Measurements from ENCODE around the gene CDCA4.
A peak's percentile ranks its signal among the peaks of the same experiment; 100 is the strongest.

CDCA4 gene

GRCh38 chr14:104989236-104989950, 31.5 kb downstream of the CDCA4 start:
- DNase-seq (ENCODE audit: low read depth), result no peak

- DNase-seq (ENCODE audit: low read depth), result no peak
Observed at GRCh38 chr14:104986487-104987164, 34.3 kb downstream of the CDCA4 start.

GRCh38 chr14:104985675-104986486, 35.0 kb downstream of the CDCA4 start, which contains the start of gene CLBA1:
TSS of gene CLBA1 (plus strand) at chr14:104985788. CDS start at chr14:104986432, 644 bp downstream.
- DNase-seq (ENCODE audit: low read depth), result peak; percentile 82

- DNase-seq (ENCODE audit: low read depth), result no peak
Observed at GRCh38 chr14:104984056-104984894, 36.6 kb downstream of the CDCA4 start.

- DNase-seq (ENCODE audit: low read depth), result no peak
Observed at GRCh38 chr14:104983231-104983721, 37.6 kb downstream of the CDCA4 start.

- no peak for DNase-seq (ENCODE audit: low read depth)
Observed at GRCh38 chr14:104982548-104983230, 38.2 kb downstream of the CDCA4 start.

GRCh38 chr14:104981699-104982541, 39.0 kb downstream of the CDCA4 start:
- no peak for DNase-seq (ENCODE audit: low read depth)

- DNase-seq (ENCODE audit: low read depth), result no peak
Observed at GRCh38 chr14:104980611-104981531, 40.0 kb downstream of the CDCA4 start.

GRCh38 chr14:104979758-104980610, 40.9 kb downstream of the CDCA4 start:
- DNase-seq (ENCODE audit: low read depth), result no peak

GRCh38 chr14:104978746-104979691, 41.9 kb downstream of the CDCA4 start:
- no peak for DNase-seq (ENCODE audit: low read depth)

- DNase-seq (ENCODE audit: low read depth), result peak; percentile 25
Observed at GRCh38 chr14:104977681-104978653, 42.9 kb downstream of the CDCA4 start, which contains the start of gene AHNAK2. TSS of gene AHNAK2 (minus strand) at chr14:104978374. CDS start at chr14:104978237, 137 bp downstream.

GRCh38 chr14:104977008-104977680, 43.7 kb downstream of the CDCA4 start:
- DNase-seq (ENCODE audit: low read depth), result no peak

- DNase-seq (ENCODE audit: low read depth), result peak; percentile 77
Observed at GRCh38 chr14:104976198-104977007, 44.5 kb downstream of the CDCA4 start.

Measured in T follicular helper cell (primary cell).